GM21576 (cell line): ENCODE measurements around the gene KSR2.

Experiments used
- ATAC-seq: cut with Tn5 transposase; IDR thresholded peaks from one replicate; pipeline ENCODE4 v1.9.1; 2021; ENCODE audit warnings: mild to moderate bottlenecking, moderate library complexity; ENCODE audit not compliant: unreplicated experiment

Gene KSR2

DNA sequence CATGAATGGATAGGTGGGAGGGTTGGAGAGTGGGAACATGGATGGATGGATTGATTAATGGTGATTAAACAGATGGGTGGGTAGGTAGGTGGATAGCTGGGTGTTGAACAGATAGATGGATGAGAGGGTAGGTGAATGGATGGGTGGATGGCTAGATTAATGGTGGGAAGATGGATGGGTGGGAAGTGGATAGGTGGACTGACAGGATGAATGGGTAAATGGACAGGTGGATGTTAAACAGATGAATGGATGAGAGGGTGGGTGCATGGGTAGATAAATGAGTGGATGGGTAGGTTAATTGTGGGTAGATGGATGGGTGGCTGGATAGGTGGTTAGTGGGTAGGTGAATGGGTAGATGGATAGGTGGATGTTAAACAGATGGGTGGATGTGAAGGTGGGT is 460.3 kb downstream of the KSR2 start:
- ATAC-seq = no peak

DNA sequence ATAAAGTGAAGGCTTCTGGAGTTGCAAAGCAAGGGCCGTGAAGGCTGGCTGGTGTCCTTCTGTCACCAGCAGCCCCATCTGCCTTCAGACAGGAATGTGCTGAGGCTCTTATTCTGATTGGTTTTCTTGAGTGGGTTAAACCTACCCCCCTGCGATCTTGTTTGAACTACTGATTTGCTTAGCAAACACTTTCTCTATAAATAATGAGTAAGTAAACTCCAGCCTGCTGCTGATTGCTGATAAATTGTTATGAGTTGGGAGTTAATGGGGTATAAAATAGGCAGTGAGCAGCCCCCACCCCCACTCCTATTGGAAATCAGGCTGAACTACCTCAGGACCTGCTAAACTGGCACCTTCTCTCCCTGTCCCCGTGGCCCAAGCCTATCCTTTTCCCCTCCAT is 461.2 kb downstream of the KSR2 start:
- ATAC-seq = no peak

DNA sequence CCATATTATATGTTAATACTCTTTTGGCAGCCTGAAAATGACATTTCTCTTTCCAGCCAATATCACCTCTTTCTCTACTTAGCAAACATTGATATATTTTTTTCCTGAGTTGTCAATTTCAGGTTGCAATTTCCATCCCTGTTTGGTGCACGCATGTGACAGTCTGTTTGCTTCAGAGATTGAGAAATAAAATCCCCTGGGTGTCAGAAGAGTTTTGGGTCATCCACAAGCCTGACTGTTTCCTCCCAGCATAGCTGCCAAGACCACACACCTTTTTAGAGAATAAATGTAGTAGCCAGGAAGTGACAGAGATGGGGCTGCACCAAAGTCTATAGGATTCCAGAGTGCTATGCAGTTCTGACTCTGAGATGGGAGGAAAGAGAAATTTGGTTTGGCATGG is 462.5 kb downstream of the KSR2 start:
- no peak for ATAC-seq

DNA sequence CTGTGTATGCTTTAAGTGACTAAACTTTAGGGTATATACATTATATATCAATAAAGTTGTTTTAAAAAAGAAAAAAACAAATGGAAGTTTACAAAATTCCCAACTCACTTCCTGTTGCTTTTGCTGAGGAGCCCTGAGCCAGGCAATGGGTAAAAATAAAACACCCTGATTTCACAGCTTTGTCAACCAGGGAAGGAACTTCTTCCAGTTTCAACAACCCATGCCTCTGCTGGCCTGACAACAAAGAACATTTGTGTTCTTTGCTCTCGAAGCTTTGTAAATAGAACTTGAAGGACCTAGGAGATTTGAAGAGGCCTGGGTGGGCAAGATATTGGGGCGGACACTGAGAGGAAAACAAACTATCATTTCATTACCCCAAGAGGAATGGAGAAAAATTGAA is 466.2 kb downstream of the KSR2 start:
- ATAC-seq = no peak

DNA sequence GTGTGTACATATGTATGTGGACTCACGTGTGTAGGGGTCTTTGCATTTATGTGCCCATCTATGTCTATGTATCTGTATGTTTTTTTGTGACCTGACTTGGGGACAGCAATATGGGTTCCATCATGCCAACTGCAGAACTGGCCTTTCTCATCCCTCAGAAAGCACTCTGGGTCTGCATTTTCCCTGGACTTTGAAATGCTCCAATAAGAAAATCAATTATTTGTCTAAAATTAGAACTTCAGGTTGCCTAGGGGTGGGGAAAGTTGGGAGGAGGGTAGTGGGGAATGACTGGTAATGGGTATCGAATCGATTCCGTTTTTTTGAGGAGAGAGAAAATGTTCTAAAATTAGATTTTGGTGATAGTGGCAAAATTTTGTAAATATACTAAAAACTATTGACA is 466.6 kb downstream of the KSR2 start:
- no peak for ATAC-seq

DNA sequence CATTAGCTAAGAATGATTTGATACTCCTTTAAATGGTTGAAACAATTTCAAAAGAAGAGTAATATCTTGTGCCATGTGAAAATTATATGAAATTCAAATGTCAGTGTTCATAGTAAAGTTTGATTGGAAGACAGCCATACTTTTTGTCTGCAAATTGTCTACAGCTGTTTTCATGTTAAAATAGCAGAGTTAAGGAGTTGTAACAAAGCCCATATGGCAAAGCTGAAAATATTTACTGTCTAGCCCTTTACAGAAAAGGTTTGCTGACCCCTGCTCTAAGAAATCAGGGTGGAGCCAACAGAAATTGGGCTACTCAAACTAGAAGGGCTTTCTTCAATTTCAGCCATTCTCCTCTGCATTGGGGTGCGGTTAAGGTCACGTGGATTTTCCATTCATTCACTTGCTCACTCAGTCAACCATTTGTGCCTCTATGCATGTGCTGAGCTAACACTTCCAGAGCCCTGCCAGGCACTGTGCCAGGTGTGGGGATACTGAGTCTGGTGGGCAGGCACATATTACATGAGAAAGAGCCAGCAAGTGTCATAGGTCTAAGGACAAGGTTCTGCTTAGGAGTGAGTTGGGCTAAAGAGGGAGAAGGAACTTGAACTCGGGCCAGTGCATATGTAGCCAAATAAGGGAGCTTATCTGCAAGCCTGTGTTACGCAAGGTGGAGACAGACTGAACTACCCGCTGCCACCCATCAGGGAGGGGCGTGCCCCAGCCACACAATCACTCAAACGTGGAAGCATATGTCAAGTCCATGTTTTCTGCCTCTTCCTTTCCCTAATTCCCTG is 467.5 kb downstream of the KSR2 start:
- ATAC-seq = no peak

DNA sequence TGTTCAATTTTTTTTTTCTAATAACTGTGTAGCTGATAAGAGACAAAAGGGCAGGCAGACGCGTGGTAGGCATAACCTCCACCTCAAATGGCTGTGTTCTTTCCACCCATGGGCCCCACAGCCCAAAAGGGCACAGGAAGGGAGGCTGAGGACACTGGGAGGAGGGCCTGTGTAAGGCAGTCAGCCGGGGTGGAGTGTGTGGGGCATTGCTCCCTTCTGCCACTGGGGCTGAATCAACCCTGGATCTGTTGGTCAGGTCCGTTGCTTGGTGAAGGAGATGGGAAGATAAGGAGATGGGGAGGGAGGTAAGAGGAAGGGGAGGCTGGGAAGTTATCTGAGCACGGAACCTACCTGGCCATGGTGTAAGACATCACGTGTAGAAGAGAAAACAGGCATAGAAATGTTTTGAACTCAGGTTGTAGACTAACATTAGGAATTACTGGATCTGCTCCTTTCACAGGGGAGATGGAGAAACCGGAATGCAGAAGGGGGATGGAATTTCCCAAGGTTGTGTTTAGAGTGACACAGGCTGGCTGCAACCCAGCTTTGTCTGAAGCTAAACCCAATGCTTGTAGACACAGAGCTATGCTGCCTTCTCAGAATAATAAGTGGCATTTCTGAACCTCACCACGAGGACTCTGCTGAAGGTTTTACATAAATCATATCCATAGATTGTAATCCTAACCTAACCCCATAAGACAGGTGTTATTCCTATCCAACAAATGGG is 468.9 kb downstream of the KSR2 start:
- no peak for ATAC-seq

DNA sequence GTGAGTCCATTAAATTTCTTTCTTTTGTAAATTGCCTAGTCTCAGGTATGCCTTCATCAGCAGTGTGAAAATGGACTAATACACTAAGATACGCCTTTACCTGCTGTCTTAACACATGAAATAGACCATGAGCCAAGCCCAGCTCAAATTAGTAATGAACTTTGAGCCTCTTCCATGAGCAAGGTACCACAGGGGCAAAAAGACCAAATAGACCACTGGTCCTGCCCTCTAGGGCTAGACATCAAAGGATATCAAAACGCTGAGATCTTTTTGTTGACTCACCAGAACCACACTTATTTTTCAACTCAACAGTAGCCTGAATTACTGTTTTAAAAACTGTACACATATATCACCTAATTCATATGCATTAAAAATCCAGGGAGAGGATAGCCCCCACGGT is 469.9 kb downstream of the KSR2 start:
- ATAC-seq = no peak

DNA sequence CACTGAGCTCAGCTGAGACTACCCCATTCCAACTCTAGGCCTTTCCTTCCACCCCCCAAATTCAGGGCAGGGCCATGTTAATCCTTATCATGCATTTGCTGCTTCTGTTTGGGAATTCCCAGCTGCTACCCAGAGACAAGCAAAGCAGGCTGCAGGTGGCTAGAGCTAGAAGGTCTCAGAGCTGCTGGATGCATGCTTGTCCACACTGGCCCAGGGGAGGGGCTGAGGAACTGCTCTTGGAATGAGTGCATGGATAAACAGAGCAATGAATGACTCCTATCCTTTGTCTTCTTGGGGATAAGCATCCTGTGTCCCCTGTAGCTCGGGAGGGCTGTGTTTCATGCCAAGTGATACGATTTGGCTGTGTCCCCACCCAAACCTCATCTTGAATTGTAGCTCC is 470.5 kb downstream of the KSR2 start:
- ATAC-seq = no peak

DNA sequence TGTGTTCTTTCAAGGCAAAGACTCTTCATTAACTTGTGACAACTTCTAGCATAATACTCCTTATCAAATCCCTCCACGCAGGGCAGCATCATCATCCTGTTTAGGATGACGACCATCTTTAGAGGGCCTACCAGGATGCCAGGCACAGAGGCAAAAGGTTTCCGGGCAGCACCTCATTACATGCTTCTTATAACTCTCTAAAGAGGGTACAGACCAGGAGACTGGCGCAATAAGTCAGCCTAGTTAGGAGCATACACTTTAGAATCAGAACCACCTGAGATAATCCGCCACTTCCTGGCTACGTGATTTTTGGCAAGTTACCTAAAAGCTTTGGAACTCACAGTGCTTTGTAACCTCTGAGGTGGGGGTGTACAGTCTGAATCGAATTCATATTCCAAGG is 471.4 kb downstream of the KSR2 start:
- ATAC-seq = no peak

DNA sequence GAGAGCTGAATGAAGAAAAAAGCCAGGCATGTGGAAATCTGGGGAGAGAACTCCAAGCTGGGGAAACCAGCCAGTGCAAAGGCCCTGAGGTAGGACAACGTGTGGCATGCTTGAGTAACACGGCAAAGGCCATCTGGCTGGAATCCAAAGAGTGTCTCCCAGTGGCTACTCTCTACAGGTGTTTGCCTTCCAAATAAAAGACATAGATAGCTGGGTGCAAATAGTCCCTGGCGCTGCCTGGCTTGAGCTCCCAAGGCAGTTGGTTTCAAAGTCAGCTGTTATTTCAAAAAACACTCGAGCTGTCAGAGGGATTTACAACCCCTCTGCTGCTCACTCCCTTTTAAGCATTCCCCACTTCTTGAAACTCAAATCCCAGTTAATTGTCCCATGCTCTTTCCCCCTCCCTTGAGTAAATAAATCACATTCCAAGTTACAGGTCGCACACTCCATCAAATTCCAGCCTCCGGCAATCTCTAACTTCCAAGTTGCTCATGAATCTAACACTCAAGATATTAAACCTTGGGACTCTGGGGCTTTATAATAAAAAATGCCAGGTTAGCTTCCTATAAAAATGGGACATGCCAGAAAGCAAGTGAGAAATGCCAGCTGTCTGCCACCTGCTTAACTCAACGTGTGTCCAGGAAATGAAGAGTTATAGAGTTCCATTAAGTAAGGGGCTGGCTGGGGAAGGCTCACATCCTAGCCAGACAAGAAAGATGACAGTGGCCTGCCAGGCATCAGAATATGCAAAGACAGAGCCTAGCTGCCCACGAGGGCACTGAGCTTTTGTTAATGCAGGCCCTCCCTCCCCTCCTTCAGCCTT is 473.7 kb downstream of the KSR2 start:
- ATAC-seq = no peak

DNA sequence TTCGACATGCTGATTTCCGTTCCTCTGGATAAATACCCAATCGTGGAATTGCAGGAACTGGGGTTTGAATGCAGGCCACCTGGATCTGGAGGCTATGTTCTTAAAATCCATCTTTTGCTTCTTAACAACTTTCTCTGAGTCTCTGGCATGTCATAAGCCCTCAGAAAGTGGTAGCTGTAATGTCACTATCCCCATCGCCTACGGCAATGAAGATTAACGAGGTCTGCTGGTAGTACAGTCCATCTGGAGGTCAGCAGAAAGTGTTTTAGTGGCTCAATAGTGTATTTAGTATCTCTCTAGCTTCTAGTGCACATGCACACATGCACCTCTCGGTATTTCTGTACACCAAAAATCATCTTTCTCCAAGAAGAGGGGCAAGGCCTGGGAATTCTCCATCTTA is 477.1 kb downstream of the KSR2 start:
- ATAC-seq = no peak

DNA sequence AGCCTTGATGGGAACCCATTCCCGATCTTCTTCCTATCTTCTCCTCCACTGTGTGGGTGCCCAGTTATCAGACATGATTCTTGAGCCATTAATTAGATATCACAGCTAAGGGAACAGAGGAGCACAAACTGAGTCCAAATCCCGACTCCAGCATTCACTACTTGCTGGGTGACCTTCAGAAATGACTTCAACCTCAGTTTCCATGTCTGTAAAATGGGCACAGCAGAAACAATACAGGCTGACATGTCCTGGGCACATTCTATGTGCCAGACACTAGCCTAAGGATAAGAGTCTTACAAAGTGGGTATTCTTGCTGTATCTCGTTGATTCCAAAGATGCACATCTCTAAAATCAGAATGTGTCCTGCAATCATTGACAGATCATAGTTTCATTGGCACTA is 478.7 kb downstream of the KSR2 start:
- ATAC-seq = no peak

DNA sequence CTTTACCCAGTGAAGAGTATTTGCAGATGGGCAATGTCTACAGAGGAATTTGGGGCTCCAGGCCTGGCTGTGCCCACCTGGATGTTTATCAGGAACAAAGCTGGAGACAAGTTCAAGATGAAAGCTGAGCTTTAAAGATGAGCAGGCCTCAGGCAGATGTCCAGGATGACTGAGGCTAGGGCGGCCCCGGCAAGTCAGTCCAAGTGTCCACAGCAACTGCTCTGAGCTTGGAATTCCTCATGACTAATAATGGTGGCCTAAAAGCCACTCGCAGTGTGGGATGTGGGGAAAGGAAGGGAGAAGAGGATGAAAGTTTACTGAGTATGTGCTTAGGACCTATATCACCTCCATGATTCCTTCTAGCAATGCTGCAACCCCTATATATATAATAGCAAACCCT is 479.1 kb downstream of the KSR2 start:
- no peak for ATAC-seq

DNA sequence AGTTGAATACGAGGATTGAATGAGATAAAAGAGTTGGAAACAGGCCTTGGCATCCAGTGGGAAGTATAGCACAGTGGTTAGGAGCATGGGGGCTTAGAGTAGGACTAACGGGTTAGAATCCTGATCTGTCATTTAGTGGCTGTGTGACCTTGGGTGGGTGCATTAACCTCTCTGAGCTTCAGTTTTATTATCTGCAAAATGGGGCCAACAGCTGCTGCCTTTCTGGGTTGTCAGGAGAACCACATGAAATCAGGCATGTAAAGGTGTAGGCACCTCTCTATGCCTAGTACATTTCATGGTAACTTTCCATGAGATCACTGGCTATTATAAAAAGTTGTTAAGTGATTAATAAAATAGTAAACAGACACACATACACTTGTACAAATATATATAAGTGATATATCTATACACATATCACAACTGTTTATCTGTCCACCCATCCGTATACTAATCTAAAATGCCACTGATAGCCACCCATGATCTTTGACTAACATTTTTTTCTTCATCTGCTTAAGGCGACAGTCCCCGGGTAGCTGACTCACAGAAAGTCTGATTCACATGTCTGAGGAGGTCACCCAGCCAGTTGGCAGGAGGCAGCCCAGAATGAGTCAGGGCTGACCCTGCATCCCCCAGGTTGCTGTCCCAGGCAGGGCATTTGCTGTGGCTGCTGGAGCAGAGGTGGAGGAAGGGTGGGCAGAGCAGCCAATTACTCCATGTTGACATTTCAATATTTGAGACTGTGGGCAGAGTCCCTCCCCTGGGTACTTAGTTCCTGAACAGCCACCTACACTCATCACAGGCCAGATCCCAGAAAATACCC is 481.7 kb downstream of the KSR2 start:
- ATAC-seq = no peak

DNA sequence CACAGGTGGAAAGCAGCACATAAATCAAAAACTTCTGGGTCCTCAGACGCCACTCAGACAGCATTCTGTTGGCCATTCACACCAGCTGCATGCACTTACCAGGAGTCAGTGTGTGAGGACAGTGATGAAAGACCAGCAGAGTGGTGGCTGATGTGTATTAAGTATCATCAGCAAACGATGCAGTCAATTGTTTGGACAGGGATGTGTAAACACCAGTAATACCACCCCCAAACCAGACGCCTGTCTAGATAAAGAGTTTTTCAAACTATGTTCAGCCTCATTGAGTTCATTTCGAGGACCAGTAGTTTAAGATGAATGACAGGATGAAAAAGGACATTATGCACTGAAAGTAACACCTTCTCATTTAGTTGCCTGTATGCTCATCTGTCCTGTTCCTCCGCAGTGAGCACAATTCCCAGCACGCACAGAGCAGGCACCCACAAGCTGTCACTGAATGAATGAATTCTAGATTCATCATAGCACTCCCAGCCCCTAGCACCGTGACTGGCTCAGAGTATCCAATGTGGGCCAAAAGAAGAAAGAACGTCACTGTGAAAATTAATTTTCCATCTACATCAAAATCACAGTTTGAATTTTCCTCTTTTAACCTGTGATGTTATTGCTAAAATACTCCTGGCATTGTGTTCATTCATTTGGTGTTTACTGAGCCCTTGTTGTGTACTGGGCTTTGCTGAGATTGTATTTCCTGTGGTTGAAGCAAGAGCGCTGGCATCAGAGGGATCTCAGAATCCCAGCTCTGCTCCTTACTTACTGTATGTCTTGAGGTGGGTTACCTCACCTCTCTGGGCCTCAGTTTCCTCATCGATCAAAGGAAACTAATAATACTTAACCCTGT is 482.6 kb downstream of the KSR2 start:
- no peak for ATAC-seq

DNA sequence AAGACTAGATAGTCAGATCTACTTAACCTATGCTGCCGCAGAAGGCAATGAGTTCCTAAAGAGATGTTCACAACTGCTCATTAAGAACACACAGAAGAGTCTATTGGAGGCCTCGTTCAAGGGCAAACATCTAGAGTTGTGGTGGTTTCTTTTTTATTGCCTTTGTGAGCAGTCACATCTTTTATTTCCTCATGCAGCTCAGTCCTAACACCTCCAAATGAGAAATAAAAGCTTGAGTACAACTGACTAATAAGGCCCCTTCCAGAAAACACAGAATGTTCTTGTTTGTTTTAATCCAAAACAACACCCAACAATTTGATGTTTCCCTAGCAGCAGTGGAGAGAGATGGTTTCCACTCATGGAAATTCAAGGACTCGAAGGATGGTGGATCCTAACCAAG is 483.9 kb downstream of the KSR2 start:
- no peak for ATAC-seq

DNA sequence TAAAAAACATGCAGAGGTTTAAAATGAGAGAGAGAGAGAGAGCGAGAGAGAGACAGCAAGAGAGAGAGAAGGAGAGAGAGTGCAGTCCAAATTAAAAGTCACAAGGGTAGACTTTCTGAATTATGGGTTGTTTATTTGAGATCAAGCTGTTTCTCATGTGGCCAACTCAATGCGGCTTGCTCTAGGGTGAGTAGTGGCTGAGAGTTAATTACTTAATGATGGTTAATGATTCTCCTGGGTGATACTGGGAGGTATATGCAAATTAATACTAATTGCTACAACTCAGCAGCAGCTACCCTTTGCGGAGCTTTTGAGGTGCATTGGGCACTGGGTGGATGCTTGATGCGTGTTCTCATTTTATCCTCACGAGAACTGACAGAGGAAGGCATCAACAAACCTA is 485.3 kb downstream of the KSR2 start:
- ATAC-seq = no peak

DNA sequence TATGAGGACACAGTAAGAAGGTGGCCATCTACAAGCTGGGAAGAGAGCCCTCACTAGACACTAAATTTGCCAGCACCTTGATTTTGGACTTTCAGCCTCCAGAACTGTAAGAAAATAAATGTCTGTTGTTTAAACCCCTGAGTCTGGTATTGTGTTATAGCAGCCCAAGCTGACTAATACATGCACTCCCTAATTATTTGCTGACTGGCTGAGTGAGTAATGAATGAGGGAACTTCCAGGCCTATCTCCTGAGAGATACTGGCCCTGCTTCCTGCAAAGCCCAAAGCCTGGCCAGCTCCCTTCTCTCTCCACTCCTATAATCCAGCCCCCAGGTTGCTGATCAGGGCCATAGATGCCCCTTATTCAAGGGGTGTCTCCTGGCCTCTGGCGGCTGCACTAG is 487.3 kb downstream of the KSR2 start:
- no peak for ATAC-seq

DNA sequence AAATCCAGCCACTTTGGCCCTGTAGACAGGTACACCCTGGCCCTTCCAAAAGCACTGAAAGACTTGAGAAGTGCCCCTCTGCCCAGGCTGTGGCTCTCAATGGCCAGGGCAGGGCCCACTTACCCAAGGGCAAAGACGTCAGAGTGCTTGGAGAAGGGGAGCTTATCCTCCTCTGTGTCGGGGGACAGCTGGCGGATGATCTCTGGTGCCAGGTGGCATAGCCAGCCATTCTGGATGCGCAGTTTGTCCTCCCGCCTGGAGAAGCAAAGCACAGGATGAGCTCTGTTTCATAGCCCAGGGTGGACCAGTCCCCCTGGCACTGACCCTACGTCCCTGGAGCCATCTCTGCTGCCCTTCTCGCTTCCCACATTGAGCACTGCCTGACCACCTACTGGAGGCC is 492.4 kb downstream of the KSR2 start:
- no peak for ATAC-seq
